ENCODE data around the gene USP28.
A peak's percentile ranks its signal among the peaks of the same experiment; 100 is the strongest.
"Not testable (repeated sequence)": the region's sequence is repeated elsewhere in the genome, so short reads cannot be mapped to it uniquely, and the experiment has no call there.

Gene USP28

DNA sequence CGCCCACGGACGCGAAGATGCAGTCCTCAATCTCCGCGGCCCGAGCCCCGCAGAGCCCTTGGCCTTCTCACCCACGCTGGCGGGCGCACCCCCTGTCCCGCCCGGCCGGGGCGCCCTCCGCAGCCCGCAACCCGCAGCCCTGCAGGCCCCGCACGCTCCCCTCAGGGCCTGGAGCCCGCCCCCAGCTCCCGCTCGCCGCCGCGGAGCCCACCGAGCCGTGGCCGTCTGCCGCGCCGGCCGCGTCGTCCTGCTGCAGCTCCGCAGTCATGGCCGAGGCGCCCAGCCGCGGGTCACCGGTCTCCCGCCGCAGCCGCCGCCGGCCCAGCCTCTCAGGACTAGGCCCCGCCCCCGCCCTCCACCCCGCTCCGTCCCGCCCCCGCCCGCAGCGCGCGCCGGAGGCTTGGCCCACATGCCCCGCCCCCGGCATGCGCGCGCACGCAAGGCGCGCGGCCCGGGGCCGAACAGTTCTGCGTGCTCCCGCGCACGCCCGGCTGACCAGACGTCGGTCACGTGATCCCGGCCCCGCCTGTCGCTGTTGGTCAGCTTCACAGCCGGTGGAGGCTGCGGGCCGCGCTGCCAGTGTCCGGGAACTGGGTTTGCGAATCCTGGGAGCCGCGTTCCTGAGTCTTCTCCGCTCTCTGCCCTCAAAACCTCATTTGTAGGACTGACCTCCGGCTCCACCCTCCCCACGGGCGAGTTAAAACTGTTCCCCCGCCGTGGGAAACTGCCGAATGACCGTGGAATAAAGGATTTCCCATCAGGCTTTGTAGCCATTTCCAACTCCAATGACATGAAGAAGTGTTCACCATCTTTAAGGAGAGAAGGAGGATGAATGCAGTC, at the start of gene USP28:
TSS of gene USP28 (minus strand) at position 339 of the 840 bp plus-strand sequence. CDS start at position 268, 71 bp downstream.
- H3K4me3 ChIP-seq (ENCODE audit: low read depth, low read length), result peak within 1 kb of the TSS; percentile 70
- peak; percentile 86 for DNase-seq (ENCODE audit: low read depth)

DNA sequence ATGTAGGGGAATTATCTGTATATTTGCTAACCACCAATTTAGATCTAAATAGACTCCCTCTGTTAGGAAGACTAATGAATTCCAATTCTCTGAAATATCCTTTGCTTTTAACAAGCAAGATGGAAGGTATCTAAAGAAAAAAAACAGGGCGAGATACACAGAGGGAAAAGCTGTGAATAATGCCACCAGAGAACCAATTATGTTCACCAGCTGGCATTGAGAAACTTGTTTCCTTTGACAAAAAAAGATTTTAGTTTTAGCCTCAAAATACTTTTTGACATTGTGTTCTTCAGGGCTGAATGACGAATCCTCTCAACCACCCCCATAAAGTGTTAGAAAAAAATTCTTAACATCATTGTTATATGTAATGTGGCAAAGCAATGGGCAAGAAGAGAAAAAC, 48.2 kb upstream of the USP28 start:
- no peak overlapping the region for H3K4me3 ChIP-seq (ENCODE audit: low read depth, low read length)
- DNase-seq (ENCODE audit: low read depth), result no peak

DNA sequence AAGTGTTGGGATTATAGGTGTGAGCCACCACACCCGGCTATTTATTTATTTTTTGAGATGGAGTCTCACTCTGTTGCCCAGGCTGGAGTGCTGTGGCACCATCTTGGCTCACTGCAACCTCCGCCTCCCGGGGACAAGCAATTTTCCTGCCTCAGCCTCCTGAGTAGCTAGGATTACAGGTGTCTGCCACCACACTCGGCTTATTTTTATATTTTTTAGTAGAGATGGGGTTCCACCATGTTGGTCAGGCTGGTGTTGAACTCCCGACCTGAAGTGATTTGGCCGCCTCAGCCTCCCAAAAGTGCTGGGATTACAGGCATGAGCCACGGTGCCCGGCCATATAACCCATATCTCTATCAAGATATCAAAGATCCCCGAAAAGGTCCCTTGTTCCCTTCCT, 36.1 kb upstream of the USP28 start:
- H3K4me3 ChIP-seq (ENCODE audit: low read depth, low read length); DNase-seq (ENCODE audit: low read depth): not testable (repeated sequence)

- no peak overlapping the region for H3K4me3 ChIP-seq (ENCODE audit: low read depth, low read length)
- no peak for DNase-seq (ENCODE audit: low read depth)
Observed at GRCh38 chr11:113908098-113908497, 32.7 kb upstream of the USP28 start.

DNA sequence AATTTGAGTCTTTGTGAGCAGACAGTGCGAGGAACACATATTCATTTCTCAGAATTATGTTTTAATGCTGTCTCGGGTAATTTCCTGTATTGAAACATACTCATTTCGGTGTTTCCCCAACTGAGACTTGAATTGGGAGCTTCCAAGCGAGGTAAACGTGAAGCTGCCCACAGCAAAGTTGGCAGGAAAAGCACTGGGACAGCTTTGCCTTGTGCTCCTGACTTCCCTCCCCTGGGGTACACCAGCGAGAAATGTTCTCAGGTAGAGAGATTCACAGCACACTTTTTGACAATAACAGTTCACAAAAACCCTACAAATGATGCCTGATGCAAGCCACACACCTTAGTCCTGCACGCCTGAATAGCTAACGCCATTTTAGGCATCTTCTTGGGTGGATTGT, 32.3 kb upstream of the USP28 start:
- DNase-seq (ENCODE audit: low read depth), result no peak
- H3K4me3 ChIP-seq (ENCODE audit: low read depth, low read length), result no peak overlapping the region

GRCh38 chr11:113907152-113907551, 31.8 kb upstream of the USP28 start:
- no peak for DNase-seq (ENCODE audit: low read depth)
- H3K4me3 ChIP-seq (ENCODE audit: low read depth, low read length), result no peak overlapping the region

DNA sequence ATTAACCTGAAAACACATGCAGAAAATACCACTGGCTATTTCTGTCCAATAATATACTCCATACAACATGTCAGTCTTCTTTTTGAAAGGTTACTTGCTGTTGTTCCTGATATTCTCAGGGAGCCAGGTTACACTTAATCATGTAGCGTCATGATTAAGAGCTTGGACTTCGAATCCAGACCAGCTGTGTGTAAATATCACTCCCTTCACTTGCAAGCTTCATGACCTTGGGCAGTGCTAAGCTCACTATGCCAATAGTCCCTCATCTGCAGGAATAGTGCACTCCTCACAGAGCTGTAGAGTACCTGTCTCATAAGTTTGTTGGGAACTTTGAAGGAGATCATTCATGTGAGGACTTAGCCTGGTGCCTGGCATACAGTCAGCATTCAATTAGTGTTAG, 31.1 kb upstream of the USP28 start:
- no peak overlapping the region for H3K4me3 ChIP-seq (ENCODE audit: low read depth, low read length)
- DNase-seq (ENCODE audit: low read depth), result no peak

DNA sequence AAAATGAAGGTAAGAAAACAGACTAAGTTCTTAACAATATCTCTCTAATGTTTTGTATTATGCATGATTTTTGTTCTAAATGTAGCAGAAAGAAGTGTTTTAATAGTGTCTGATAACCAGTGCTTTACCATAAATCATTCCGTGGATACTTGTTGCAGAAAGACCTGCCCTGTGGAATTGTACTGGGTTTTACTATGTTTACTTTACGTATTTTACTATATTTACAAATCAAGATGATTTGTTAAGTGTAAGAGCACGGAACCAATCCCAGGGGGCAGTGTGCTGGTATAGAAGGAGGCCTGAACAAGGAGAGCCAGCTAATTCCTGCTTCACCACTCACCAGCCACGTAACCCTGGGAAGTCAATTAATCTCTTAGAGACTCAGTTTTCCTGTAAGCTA, 30.7 kb upstream of the USP28 start:
- DNase-seq (ENCODE audit: low read depth), result no peak
- H3K4me3 ChIP-seq (ENCODE audit: low read depth, low read length), result no peak overlapping the region

- no peak for DNase-seq (ENCODE audit: low read depth)
- H3K4me3 ChIP-seq (ENCODE audit: low read depth, low read length), result no peak within 1 kb of the TSS
Observed at GRCh38 chr11:113904379-113905101, 29.2 kb upstream of the USP28 start, which contains the start of gene HTR3B. Gene HTR3B (plus strand): TSS chr11:113904796. CDS start chr11:113904934, 138 bp downstream.

- DNase-seq (ENCODE audit: low read depth), result no peak
- H3K4me3 ChIP-seq (ENCODE audit: low read depth, low read length), result no peak overlapping the region
Observed at GRCh38 chr11:113901141-113901540, 25.8 kb upstream of the USP28 start.

GRCh38 chr11:113896156-113896879, 20.9 kb upstream of the USP28 start:
- DNase-seq (ENCODE audit: low read depth), result no peak
- H3K4me3 ChIP-seq (ENCODE audit: low read depth, low read length), result no peak overlapping the region

DNA sequence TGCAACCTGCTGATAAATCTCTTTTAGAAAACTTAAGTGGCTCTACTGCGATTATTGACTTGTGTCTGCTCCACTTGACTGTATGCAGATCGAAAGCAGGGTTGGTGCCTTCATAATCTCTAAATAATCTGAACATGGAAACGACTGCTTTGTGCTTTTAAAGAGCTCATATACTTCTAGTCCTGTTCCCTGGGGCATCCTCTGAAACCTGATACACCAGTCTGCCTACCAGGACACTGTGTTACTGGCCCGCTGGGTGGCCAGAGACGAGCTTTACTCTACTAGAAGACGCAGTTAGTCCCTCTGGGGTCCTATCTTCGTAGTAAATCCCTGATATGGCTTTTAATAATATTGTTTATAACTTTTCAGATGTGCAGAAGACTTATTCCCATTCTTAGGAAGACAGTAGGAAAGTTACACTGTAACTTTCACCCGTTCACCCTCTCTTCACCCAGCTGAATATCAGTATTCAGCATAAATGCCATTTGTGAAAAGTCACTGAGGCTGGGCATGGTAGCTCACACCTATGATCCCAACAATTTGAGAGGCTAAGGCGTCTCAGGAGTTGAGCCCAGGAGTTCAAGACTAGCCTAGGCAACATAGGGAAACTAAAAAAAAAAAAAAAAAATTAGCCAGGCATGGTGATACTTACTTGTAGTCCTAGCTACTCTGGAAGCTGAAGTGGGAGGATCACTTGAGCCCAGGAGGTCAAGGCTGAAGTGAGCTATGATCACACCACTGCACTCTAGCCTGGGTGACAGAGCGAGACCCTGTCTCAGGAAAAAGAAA, 20.2 kb upstream of the USP28 start:
- no peak for DNase-seq (ENCODE audit: low read depth)
- H3K4me3 ChIP-seq (ENCODE audit: low read depth, low read length), result no peak overlapping the region

DNA sequence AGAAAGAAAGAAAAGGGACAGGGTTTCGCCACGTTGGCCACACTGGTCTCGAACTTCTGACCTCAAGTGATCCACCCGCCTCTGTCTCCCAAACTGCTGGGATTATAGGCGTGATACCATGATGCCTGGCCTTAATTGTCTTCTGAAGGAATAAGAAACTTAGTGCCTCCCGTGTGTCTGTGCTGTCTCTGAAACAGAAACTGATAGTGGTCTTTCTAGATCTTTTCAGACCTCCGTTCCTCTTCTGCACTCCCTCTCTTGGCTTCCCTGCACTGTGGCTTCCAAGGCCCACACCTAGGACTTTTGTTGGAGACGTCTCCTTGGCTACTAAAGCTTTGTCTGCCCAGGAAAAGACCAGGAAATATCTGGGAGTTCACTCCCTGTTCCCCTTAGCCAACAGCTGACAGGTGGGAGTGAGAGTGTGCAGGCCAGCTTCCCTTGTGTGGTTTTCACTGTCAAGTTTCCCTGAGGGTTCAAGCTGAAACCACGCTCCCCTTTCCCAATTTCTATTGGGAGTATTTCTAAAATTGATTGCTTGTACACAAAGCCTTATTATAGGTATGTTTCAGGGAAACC, 19.1 kb upstream of the USP28 start:
- no peak for DNase-seq (ENCODE audit: low read depth)

GRCh38 chr11:113888848-113889247, 13.5 kb upstream of the USP28 start:
- no peak for DNase-seq (ENCODE audit: low read depth)
- H3K4me3 ChIP-seq (ENCODE audit: low read depth, low read length), result no peak overlapping the region

More for the DNA sequence above, 19.1 kb upstream of the USP28 start:
- H3K4me3 ChIP-seq (ENCODE audit: low read depth, low read length), result no peak overlapping the region

GRCh38 chr11:113885897-113886296, 10.5 kb upstream of the USP28 start:
- no peak for DNase-seq (ENCODE audit: low read depth)
- no peak overlapping the region for H3K4me3 ChIP-seq (ENCODE audit: low read depth, low read length)

DNA sequence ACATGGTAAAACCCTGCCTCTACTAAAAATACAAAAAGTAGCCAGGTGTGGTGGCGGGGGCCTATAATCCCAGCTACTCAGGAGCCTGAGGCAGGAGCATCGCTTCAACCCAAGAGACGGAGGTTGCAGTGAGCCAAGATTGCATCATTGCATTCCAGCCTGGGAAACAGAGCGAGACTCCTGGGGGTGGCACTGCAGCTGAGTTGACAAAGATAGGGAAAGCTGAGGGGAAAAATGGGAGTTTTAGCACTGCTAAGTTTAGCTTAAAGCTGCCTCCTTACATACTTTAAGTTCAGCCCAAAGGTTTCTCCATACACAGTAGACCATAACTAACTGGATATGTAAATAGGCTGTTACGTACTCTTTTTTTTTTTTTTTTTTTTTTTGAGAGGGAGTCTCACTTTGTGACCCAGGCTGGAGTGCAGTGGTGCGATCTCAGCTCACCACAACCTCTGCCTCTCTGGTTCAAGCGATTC, 9.0 kb upstream of the USP28 start:
- DNase-seq (ENCODE audit: low read depth), result no peak
- no peak overlapping the region for H3K4me3 ChIP-seq (ENCODE audit: low read depth, low read length)

DNA sequence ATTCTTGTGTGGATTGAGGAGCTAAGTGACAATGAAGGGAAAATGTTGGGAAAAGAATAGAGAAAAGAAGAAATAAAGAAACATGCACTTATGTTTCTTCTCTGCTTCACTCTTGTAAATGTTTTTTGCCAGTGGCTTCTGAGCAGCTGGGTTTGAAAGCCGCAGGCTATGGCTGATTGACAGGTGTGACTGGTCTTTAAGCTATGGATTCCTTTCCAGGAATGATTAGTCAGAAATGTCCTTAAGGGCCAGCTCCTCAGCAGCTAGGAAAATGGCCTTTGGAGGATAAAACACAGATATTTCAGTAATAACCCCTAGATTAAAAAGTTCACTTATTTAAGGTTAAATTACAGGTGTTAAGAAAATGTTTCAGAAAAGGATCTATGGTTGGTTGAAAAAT, 6.5 kb upstream of the USP28 start:
- no peak for DNase-seq (ENCODE audit: low read depth)
- no peak overlapping the region for H3K4me3 ChIP-seq (ENCODE audit: low read depth, low read length)

DNA sequence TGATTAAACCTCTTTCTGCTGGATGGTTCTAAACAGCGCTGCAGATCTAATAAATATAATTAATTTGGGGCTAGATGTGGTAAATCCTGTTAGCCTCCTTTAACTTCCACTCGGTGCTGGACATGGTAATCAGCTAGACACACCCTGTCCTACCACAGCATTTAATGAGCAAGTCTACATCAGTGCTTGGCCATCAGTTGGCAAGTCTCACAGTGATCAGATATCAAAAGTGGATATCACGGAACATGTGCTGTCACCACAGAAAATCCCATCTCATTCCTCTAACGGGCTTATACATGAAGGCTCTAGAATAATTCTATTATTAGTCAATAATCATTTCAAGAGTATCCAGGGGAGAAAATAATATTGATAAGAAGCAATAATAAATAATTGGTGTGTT, 5.6 kb upstream of the USP28 start:
- no peak overlapping the region for H3K4me3 ChIP-seq (ENCODE audit: low read depth, low read length)
- no peak for DNase-seq (ENCODE audit: low read depth)

DNA sequence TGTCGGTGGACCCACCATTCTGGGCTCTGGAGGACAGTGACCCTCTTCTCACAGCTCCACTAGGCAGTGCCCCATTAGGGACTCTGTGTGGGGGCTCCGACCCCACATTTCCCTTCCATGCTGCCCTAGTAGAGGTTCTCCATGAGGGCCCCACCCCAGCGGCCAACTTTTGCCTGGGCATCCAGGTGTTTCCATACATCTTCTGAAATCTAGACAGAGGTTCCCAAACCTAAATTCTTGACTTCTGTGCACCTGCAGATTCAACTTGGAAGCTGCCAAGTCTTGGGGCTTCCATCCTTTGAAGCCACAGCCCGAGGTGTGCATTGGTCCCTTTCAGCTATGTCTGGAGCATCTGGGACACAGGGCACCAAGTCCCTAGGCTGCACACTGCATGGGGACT, 4.1 kb upstream of the USP28 start:
- not testable (repeated sequence) for DNase-seq (ENCODE audit: low read depth); H3K4me3 ChIP-seq (ENCODE audit: low read depth, low read length)

All from skeletal muscle cell (primary cell).